GM21528 (cell line): ENCODE measurements around the gene CCDC34.

ENCODE experiments used
- ATAC-seq: cut with Tn5 transposase; IDR thresholded peaks from one replicate; pipeline ENCODE4 v1.9.1; 2021; ENCODE audit warnings: mild to moderate bottlenecking, moderate library complexity; ENCODE audit not compliant: unreplicated experiment, low FRiP score

The CCDC34 gene, protein sequence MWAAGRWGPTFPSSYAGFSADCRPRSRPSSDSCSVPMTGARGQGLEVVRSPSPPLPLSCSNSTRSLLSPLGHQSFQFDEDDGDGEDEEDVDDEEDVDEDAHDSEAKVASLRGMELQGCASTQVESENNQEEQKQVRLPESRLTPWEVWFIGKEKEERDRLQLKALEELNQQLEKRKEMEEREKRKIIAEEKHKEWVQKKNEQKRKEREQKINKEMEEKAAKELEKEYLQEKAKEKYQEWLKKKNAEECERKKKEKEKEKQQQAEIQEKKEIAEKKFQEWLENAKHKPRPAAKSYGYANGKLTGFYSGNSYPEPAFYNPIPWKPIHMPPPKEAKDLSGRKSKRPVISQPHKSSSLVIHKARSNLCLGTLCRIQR

DNA sequence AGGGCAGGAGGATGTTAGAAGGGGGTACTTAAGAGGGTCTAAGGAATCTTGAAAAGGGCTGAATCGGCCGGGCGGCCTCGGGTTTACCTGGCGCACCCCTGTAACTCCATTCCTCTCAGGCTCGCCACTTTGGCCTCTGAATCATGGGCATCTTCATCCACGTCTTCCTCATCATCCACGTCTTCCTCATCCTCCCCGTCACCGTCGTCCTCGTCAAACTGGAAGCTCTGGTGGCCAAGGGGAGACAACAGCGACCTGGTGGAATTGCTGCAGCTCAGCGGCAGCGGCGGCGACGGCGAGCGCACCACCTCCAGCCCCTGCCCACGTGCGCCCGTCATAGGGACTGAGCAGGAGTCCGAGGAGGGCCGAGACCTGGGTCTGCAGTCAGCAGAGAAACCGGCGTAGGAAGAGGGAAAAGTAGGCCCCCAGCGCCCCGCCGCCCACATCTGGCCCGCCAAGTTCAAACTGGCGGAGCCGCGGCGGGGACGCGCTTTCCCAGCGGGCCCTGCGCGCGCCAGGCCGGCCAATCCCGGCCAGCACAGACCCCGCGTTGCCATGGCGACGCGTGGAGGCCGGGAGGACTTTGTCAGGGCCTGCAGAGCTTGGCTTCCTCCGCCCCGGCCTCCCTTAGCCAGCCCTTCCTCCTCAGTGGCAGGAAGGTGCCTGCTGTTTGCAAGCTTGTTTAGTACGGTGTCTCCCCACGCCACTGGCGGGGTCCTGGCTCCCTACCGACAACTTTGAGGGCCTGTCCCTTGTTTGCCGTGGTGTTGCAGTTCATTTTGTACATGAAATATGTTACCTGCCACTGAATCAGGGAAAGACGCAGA lies at the start of gene CCDC34:
CCDC34 (minus strand) TSS at position 467 of the 827 bp plus-strand sequence; CDS start at position 446, 21 bp downstream.
- peak; percentile 99 for ATAC-seq

DNA sequence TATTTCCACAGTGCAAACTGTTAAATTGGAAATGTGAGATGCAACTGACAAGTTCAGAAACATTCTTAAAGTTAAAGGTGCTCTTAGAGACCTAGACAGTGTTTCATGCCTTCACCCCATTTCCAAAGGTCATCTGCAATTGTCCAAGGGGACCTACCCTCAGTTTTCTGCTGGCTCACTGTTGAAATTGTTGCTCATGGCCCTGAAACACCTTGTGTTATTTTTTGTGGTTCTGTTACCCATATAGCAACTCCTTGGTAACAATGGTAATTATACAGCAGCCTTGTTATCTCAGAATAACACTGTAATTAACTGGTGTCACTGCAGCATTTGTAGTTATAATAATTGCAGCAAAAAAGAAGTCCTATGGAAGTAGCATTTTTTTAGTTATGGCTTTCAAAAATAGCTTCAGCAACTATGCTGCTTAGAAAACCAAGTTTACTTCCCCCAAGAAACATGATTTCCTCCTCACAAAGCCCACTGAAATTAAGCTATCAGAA lies 49.2 kb upstream of the CCDC34 start:
- no peak for ATAC-seq

DNA sequence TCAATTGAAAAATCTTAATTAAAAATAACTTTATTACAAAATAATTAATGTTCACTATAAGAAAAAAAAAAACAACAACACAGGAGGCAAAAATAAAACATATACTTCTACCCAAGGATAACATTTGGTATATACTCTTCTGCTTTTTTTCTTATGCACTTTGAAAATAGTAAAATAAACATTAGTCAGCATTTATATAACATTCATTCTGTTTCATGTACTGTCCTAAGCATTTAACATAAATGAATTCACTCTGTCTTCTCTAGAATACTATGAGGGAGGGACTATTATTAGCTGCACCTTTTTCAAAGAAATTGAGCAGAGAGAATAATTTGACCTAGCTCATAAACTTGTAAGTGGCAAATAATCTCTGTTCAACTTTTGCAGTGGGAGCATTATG lies 48.3 kb upstream of the CCDC34 start:
- ATAC-seq = no peak

DNA sequence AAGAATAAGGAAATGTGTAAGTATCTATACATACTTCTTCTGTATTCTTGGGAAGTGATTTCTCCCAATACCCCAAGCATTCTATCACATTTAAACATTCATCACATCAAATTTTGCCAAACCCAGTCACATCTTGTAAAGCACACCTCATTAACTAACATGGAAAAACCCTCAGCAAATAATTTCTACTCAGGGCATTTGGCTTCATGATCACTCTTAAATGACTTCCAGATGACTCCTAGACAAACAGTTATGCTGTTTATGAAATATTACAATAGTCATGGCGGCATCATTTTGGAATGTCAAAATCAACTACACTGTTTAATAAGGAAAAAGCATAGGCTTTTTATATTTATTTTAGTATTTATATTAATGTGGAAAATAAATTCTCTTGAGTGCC lies 47.3 kb upstream of the CCDC34 start:
- ATAC-seq = no peak

DNA sequence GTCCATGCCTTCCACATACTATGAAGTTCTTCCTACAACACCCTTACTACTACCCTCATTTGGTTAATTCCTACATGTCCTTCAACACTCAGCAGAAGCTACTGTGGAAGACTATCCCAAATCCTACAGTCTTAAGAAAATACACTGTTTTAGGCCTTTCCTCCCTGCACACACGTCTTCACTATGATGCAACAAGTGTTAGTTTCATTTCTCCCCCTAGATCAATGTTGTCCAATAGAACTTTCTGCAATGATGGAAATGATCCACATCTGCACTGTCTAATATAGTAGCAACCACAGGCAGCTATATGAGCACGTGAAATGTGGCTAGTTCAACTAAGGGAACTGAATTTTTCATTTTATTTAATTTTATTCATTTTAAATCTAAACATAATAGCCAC lies 46.7 kb upstream of the CCDC34 start:
- ATAC-seq = no peak

DNA sequence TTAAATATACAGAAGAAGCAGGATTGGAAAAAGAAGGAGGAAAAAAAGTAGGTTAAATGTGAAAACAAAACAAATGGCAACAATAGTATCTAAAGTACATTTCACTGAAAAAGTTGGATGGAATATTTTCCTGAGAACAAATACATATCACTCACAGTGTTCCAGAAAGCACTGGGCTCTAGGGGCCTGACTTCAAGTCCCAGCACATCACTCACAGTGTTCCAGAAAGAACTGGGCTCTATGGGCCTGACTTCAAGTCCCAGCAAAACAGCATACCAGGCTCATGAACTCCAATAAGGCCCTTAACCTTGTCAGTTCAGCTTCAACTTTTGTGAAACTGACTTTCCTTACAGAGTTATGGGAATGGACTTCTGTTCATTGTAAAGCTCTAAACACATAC lies 46.0 kb upstream of the CCDC34 start:
- no peak for ATAC-seq

DNA sequence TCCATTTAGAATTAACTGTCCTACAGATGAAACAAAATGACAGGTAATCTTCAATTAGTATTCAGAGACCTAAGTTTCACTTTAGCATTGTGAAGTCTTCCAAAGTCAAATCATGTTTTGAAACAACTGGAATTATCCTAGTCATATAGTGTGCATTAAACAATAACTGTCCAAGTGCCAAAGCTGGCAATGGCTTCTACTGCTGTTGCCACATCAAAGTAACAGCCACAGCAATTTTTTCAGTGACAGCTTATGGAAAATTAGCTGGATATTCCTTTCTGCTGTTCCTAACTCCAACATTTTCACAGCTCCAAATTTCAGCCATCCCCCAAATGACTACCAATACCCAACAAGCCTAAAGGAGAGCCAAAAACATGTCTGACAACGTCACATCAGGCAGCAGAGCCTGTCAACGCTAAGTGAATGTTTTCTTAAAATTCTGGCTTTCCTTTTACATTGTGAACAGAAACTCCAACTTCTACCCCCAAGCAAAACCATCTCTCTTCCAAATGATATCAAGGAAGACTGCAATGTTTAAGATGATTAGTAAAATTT lies 45.3 kb upstream of the CCDC34 start:
- no peak for ATAC-seq

DNA sequence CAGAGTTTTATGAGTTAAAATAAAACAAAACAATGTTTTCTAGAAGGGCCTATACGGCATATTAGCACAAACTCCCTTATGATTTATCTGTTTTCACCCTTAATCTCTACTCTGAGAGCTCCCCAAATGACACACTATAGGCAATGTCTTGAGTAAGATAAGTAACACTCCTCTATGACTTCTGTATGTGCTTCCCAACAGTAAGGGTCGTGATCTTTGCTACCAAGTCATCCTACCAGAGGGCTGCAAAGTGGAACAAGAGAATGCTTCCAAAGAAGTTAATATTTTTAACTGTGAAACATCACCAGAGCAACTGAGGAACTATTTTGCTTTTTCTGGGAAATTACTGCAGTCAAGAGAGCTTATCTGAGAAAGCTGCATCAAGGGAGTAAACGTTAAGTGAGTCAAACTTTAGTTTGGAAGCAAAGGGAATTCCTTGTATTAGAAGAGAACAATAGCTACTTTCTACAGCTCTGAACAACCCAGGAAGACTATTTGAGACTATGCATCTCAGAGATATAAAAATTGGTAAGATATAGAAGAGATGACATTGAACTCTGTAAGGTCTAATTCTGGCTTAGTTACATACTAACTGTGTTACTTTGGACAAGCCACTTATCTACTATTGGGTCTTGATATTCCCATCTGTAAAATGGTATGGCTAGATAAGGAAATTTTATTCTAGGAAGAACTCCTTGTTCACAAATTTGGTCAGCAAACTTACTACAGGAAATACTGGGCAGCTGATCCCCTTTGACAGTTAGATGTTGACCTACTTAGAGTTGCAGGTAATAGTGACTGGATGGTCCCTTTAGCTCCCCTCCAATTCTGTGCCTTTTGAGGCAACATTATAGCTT lies 43.7 kb upstream of the CCDC34 start:
- ATAC-seq = no peak

DNA sequence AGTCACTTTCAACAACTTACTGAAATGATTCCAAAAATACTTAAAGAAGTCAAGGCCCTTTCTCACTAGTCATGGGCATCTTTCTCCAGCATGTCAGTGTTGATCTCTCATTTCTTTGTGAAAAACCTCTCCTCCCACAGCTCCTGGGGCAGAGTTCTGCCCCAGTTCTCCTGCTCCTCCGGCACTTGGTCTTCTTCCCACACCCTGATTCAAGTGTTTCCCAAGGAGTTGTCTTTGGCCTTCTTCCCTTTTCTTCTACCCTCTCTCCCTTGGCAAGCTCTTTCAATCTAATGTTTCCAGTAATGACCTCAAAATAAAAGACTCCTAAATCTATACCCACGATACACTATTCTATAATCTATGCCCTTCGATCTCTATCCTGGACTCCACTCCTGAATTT lies 42.1 kb upstream of the CCDC34 start:
- no peak for ATAC-seq

DNA sequence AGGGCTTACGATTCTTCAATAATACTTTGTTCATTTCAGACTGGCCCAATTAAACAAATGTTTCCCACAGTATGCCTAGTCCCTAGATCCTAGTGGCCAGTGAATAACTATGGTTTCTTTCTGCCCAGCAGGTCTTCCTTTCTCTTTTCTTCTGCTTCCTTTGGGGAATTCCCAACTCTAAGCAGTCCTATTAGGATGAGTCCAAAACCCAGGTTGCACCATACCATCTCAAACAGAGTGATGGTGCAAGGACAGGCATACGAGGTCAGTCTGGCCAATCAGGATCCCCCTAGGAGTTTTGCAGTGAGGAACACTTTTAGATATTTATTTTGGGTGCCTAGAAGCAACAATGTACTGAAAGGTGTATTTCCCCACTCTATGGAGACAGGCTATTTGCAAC lies 41.4 kb upstream of the CCDC34 start:
- ATAC-seq = no peak

DNA sequence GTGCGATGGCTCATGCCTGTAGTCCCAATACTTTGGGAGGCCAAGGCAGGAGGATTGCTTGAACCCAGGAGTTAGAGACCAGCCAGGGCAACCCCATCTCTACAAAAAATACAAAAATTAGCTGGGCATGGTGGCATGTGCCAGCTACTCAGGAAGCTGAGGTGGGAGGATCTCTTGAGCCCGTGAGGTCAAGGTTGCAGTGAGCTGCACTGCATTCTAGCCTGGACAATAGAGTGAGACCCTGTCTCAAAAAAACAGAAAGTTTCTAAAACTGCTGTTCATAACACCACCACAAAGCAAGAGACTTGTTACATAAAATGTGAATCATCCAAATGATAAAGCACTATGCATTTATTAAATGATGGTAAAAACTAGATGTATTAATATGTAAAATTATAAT lies 40.2 kb upstream of the CCDC34 start:
- ATAC-seq = no peak

DNA sequence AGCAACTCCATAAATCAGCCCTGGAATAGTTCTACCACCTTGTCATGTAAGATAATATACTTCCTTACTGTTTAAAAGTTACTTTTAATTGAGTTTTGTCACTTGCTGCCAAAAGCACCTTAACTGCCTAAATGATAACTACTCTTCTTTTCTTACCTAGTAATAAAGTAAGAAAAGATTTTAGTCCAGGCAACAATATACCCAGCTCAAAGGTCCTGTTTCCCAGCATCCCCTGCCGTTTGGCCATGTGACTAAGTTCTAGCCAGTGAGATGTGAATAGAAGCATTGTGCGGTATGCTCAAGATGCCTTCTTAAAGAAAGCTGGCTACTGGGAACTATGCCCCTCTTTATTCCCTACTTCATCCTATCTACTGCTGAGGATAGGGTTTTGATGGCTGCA lies 39.4 kb upstream of the CCDC34 start:
- ATAC-seq = no peak

DNA sequence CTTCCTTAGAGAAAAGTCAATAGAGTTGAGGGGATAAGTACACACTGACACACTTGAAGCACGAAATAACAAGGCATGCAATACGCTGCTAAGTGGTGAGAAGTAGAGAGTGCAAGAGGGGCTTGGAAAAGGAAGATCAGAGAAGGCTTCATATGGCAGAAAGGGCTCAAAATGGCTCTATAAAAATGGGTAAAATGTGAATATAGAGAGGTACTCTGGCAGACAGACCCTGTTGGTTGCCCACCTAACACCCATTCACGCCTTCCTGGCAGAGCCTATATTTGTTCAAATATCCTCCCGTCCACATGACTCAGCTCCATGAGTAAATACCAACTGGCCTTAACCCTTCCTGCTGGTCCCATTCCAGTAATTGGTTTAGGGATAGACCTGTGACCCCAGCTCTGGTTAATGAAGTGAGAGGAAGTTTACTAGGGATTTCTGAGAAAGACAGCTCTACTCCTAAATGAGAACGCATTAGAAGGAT lies 38.9 kb upstream of the CCDC34 start:
- no peak for ATAC-seq

DNA sequence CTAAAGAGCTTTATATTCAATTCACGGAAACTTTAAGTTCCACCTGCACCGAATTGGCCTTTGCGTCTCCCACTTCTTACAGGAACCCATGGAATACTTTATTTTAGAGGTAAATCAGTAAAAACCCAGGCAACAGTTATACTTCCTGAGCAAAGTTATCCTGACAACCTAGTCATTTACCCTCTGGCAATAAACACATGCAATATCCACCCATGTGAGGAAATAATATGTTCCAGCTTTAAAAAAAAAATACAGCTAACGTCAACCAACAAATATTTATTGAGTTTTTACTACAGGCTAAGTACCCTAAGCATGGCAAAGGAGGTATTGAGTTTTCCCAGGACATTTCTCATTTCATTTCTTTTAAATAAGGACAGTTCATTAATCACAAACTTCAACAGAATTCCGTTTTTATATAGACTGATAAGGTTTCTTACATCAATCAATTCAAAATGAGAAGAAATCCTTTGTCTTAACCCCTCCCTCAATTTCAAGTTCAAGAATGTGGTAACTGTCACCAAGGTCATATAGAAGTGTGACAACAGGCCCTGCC lies 38.3 kb upstream of the CCDC34 start:
- ATAC-seq = no peak

DNA sequence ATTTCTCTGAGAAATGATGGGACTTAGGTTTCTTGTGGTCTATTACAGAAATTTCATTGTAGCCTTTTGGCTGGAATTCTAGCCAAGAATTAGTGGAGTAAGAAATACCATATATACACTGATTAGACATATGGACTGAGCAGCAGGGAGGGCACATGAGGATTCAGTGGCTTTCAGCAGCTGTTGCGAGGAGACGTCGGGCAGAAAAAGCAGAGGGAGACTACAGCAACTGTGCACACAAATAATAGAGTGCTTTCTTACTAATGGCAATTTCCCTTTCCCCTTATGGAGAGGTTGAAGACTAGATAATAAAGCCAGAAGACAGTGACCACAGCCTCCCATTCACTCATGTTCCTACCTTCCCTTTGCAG lies 35.4 kb upstream of the CCDC34 start:
- ATAC-seq = no peak

DNA sequence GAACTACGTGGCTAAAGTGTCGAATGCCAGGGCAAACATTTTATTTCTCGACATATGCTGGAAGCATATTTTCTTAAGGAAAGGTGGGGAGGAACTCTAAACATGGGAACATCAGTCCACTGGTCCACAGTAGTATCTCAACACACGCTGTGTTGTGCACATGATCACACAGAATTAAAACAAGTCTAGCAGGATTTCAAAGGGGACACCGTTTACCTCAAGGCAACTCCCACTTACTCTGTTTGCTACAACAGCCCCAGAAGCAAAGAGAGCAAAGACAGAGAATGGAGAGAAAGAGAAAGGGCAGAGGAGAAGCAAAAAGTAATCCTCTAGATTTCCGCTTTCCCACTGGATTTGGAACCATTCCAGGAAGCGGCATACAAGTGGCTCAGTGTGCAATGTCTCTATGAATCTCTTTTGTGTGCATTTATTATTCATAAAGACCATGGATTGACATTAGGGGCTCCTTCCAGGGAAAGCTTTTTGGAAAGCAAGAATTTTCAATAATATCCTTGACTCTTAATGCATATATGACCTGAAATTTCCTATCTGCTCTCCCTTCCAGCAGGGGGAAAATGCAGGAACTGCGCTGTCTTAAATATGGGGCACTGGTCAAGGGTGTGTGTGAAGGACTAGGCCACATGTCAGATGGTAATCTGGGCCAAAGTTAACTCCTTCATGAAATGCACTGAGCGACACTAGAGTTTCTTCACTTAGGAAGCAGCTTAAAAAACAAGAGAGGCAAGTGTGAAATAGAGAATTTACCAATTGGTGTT lies 34.8 kb upstream of the CCDC34 start:
- no peak for ATAC-seq

DNA sequence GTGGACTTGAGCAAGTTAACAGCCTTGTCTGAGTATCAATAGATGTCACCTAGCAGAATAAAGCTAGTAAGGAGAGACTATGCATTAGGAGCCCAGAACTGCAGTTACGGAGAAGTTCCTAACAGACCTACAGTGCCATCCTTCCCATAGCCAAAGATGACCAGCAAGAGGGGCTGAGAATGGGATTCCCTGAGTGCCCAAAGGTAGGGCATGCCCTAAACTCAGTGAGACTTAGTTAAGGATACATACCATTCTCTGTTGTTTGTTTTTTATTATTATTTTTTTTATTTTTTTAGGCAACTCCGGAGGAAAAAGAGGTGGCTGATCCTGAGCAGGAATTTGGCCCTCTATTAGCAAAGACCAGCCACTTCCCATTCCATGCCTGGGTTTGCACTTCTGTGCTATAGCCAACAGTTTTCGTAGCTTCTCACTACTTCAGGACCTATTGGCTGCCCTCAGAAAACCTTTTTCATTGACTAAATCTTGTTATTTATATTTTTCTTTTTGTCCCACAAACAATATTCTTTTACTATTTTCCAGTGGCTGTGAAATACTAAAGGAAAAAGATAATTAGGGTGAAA lies 33.3 kb upstream of the CCDC34 start:
- no peak for ATAC-seq

DNA sequence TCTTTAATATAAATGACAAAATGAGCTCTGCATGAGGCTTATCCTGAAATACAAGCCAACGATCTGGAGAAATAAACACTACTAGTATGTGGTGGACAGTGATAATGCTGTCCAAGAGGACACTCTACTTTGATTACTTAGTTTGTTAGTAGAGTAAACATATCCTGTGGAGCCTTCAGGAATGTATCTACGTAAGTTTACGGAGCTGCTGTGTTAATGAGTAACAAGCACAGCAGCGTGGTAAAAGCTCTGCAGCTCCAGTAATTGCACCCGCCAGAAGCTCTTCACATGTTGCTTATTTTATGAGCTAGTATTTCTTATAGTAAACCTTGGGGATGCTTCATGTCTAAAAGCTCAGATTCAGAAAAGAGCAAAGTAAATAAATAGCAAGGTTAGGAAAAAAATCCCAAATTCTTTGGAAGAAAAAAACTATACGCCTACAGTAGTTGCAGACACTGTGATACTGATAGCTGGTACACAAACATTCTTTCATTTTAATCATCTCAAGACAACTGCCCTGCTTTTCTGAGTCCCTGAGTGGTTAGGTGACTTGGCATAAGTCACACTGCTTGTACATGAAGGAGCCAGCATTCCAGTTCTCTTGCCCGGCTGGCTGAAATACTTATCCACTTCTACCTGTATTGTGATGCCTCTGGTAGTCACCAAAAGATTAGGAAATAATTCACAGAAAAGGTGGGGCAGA lies 32.7 kb upstream of the CCDC34 start:
- no peak for ATAC-seq
